Esophagus (tissue), 2 donors: Measurements from ENCODE around the gene ARMC5. TPM values are rescaled to one million over a fixed set of nuclear protein-coding genes. Genes with fewer than 3 reads are reported as not detected.
"Not testable (repeated sequence)": the region's sequence is repeated elsewhere in the genome, so short reads cannot be mapped to it uniquely, and the experiment has no call there.

Source experiments
- H3K27ac ChIP-seq, 2 donors: one replicate each; pipeline ENCODE4 v1.5.1; 2013; ENCODE audit warnings: low read depth in 2 of 2, mild to moderate bottlenecking in 2 of 2, inconsistent platforms in 1 of 2, low read length in 1 of 2, moderate library complexity in 1 of 2
- H3K27me3 ChIP-seq, 2 donors: one replicate each; pipeline ENCODE4 v1.6.1; 2013; ENCODE audit warnings: low read length in 2 of 2, control low read depth in 1 of 2, mild to moderate bottlenecking in 1 of 2; ENCODE audit not compliant: insufficient read depth in 2 of 2, control insufficient read depth in 1 of 2
- H3K36me3 ChIP-seq, 2 donors: one replicate each; pipeline ENCODE4 v1.6.1; 2013; ENCODE audit warnings: low read length in 1 of 2; ENCODE audit not compliant: control insufficient read depth in 2 of 2, insufficient read depth in 2 of 2
- H3K4me1 ChIP-seq, 2 donors: one replicate each; pipeline ENCODE4 v1.6.1; 2013; ENCODE audit warnings: low read length in 1 of 2; ENCODE audit not compliant: control insufficient read depth in 2 of 2, insufficient read depth in 2 of 2
- H3K4me3 ChIP-seq, 2 donors: one replicate each; pipeline ENCODE4 v1.5.1; 2013; ENCODE audit warnings: low read length in 2 of 2, mild to moderate bottlenecking in 2 of 2, low read depth in 1 of 2, moderate library complexity in 1 of 2
- H3K9me3 ChIP-seq, 2 donors: one replicate each; pipeline ENCODE4 v1.6.1; 2013; ENCODE audit warnings: mild to moderate bottlenecking in 2 of 2, low read depth in 1 of 2, low read length in 1 of 2, moderate library complexity in 1 of 2; ENCODE audit not compliant: control insufficient read depth in 2 of 2, insufficient read depth in 1 of 2
- WGBS, 2 donors: extraction: QIAGEN DNeasy Blood & Tissue Kit; methylation state at CpG; one replicate each; pipeline ENCODE4 v1.1.7; 2013; 5-methylcytosine and 5-hydroxymethylcytosine counted together
- polyA plus RNA-seq, 2 donors: library from polyadenylated mRNA; stranded (reverse); fragments of 200-250 nt; gene quantifications; one replicate each; pipeline ENCODE4 v1.2.3, GENCODE V29; 2013
- donor health status: healthy with polysubstance abuse.
- donor health status: Bipolar disorder and iron deficiency.

ARMC5 gene
- polyA plus RNA-seq, 2 donors: 10.3 to 15.1 TPM

DNA sequence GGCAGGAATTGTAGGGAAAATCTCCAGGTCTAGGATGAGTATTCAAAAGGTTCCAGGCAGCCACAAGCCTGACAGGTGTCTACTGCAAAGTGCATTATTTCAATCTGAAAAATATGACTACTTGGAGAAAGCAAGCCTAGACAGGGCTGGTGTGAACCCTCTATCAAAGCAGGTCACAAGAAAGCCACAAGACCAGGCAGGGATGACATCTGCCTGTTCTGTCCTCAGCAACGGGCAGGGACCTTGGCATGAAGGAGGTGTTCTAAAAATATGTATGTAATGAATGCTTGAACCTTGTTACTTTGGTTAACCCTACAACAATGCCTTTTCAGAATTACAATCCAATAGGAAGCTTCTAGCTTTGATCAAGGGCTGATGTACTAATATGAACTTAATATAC lies 30.0 kb upstream of the ARMC5 start:
- Histone ChIP-seq H3K4me1 (peaks cover 0 to 3% of the 10 kb centered on the region in 2 donors), H3K4me3 (no peak overlapping the region), H3K27ac (no peak overlapping the region), H3K9me3 (no peaks in the 10 kb centered on the region), H3K36me3 (no peaks in the 10 kb centered on the region), H3K27me3 (no peaks in the 10 kb centered on the region)
- 10% methylated on average over 1 of the region's 1 CpG for WGBS, 2 donors

DNA sequence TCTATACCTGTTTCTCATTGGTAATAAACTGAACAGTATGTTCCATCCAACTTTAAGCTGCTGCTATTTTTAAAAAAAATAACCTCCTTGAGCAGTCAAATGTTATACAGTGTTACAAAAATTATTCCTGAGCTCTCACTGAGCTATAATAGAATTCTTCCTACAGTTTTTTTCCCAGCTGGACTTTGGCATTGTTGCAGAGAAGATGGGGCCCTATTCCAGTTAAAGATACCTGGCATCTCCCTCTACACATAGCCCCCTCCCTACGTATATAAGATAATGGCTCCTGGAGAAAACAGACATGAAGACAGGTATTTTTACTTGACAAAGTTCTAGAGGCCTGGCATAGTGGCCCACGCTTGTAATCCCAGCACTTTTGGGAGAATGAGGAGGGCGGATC lies 29.5 kb upstream of the ARMC5 start:
- Histone ChIP-seq H3K27me3 (no peaks in the 10 kb centered on the region), H3K4me1 (peaks cover 0 to 3% of the 10 kb centered on the region in 2 donors), H3K9me3 (no peaks in the 10 kb centered on the region), H3K36me3 (no peaks in the 10 kb centered on the region), H3K4me3 (no peak overlapping the region), H3K27ac (no peak overlapping the region)
- 84 to 90% methylated on average over 3 of the region's 3 CpGs for WGBS, 2 donors

DNA sequence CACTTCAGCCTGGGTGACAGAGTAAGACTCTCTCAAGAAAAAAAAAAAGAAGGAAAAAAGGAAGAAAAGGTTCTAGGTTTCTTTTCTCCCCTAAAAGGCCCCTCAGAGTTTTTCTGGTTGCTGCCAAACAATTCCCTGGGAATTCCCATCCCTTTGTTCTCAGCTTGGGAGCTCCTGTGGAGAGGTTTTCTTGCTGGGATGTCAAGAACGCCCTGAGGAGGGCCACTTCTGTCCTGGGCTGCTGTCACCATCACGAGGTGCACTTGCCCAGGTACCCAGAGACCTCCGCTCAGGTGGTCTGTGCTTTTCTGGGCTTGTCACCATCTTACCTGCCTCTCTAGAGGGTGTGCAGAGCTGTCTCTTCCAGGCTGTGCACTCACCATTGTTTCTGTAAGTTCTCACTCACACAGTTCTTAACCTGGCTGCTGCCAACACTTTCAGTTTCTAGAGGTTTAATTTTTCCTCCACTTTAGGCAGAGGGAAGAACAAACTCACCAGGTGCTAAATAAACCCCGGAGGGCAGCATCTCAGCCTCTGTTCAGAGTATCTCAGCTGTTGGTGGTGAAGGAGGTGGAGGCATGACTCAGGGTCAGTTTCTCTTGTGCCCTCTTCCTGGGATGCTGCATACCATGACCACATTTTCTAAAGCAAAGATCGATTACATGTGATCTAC lies 28.8 kb upstream of the ARMC5 start:
- Histone ChIP-seq H3K4me3 (no peak overlapping the region), H3K9me3 (no peaks in the 10 kb centered on the region), H3K27me3 (no peaks in the 10 kb centered on the region), H3K4me1 (peaks cover 0 to 5% of the 10 kb centered on the region in 2 donors), H3K36me3 (no peaks in the 10 kb centered on the region), H3K27ac (no peak overlapping the region)
- WGBS, 2 donors: 44 to 49% methylated on average over 5 of the region's 5 CpGs

DNA sequence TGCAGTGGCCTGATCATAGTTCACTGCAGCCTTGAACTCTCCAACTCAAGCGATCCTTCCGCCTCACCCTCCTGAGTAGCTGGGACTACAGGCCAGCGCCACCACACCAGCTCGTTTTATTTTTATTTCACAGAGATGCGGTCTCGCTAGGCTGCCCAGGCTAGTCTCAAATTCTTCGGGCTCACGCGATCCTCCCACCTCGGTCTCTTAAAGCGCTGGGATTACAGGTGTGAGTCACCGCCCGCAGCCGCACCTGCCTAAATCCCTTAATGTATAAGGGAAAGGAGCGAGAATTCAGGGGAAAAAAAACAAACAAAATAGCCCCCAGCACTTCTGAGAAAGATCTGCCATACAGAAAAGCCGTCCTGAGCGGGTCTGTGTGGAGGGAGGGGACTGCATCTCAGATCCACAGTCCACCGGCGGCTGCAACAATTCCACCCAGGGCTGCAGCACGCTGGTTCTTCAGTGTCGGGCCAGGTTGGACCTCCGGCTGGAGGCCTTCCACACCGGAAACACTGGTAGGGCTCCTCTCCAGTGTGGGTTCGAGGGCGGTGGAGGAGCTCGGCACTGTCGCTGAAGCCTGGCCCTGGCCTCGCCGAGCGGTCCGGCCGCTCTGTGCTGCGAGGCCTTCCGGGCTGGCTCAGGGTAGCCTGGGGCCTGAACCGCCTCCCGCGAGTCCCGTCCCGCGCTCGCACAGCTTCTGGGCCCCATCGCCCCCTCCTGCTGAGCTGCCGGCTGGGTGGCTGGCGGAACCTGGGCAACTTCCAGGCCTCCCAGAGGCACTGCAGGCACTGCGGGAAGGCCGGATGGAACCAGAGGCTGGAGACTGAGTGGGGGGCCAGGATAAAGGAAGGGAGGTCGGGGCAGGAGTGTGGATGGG lies 23.7 kb upstream of the ARMC5 start:
- 65 to 70% methylated on average over 45 to 47 of the region's 47 CpGs for WGBS, 2 donors
- Histone ChIP-seq H3K27ac (no peak overlapping the region), H3K4me3 (no peak overlapping the region)

DNA sequence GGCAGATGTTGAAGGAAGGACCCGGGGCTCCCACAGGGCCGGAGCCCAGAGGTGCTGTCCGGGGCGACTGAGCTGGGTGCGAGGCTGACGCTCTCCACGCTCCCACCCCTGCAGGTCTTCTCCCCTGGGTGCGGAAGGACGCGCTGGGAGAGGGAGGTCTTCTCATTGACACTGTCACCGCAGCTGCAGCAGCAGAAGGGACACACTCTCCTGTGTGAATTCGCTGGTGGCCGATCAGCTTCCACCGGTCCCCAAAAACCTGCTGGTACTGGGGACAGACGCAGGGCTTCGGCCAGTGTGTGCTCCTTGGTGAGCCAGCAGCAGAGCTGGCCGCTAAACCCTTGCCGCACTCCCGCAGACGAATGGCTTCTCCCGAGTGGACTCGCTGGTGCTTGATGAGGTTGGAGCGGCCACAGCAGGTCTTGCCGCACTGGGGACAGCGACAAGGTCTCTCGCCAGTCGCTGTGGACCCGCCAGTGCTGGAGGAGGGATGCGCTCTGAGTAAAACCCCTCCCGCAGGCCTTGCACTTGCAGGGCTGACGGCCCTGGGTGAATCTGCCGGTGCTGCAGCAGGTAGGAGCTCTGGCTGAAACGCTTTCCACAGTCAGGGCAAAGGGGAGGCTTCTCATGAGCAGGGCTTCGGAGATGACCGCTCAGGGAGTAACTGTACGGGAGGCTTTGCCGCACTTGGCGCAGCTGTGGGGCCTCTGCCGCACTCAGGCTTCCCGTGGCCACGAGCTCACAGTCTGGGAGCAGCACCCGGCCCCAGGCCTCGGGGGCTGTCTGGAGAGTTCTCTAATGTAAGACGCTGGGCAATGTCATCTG lies 22.9 kb upstream of the ARMC5 start:
- Histone ChIP-seq H3K27me3 (no peaks in the 10 kb centered on the region), H3K27ac (no peak overlapping the region), H3K9me3 (no peaks in the 10 kb centered on the region), H3K4me3 (no peak overlapping the region), H3K4me1 (peaks cover 0 to 7% of the 10 kb centered on the region in 2 donors), H3K36me3 (no peaks in the 10 kb centered on the region)
- WGBS, 2 donors: 93 to 94% methylated on average over 36 to 44 of the region's 44 CpGs

More for the DNA sequence above, 23.7 kb upstream of the ARMC5 start:
- no peaks in the 10 kb centered on the region for H3K36me3 ChIP-seq
- no peaks in the 10 kb centered on the region for H3K27me3 ChIP-seq
- no peaks in the 10 kb centered on the region for H3K9me3 ChIP-seq
- H3K4me1 ChIP-seq: peaks cover 0 to 7% of the 10 kb centered on the region in 2 donors

DNA sequence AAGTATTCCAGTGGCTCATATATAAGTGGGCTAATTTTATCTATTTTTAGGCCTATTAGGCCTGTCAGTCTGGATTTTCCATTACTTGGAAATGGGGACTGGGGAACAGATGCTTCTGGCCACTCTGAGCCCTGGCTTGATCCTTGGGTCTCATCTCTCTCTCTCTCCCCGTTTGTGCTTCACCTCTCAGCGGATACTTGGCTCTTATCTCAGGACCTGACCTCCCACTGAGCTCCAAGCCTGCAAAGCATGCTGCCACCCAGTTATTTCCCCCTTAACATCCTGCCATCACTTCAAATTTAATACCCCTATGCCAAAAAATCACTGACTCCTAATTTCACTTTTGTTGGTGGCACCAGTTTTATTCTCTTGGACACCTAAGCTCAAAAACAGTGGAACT lies 20.9 kb upstream of the ARMC5 start:
- H3K4me3 ChIP-seq: no peak overlapping the region
- no peak overlapping the region for H3K27ac ChIP-seq
- H3K4me1 ChIP-seq: peaks cover 0 to 7% of the 10 kb centered on the region in 2 donors
- no peaks in the 10 kb centered on the region for H3K9me3 ChIP-seq
- H3K36me3 ChIP-seq: no peaks in the 10 kb centered on the region
- 65 to 78% methylated on average over 2 of the region's 2 CpGs for WGBS, 2 donors
- H3K27me3 ChIP-seq: no peaks in the 10 kb centered on the region

DNA sequence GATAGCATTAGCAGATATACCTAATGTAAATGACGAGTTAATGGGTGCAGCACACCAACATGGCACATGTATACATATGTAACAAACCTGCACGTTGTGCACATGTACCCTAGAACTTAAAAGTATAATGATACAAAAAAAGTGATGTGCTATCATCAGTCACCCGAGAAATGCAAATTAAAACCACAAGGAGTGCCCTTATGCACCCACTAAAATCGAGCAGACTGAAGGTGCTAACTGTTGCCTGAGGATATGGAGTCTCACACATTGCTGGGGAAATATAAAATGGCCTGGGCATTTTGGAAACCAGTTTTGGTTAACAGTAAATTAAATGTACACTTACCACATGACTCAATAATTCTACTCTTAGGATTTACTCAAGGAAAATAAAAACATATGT lies 20.3 kb upstream of the ARMC5 start:
- H3K4me1 ChIP-seq, H3K4me3 ChIP-seq, H3K9me3 ChIP-seq, H3K27me3 ChIP-seq, H3K36me3 ChIP-seq, H3K27ac ChIP-seq: not testable (repeated sequence)
- 43 to 48% methylated on average over 3 of the region's 4 CpGs for WGBS, 2 donors

DNA sequence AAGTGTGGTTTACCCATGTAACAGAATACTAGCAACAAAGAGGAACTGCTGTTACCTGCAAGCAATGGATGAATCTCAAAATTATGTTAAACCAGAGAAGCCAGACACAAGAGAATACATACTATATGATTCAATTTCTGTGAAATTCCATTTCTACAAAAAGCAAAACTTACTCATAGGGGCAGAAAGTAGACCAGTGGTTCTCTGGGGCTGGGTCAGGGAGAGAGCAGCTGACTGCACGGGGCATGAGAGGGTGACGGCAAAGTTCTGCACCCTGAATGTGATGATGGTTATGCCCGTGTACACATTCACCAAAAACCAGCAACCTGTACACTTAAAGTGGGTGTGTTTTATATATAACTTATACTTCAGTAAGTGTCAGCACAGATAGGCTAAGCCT lies 19.8 kb upstream of the ARMC5 start:
- Histone ChIP-seq H3K4me1 (peaks cover 0 to 7% of the 10 kb centered on the region in 2 donors), H3K27me3 (no peaks in the 10 kb centered on the region), H3K9me3 (no peaks in the 10 kb centered on the region), H3K36me3 (no peaks in the 10 kb centered on the region), H3K27ac (no peak overlapping the region), H3K4me3 (no peak overlapping the region)
- WGBS, 2 donors: 76 to 80% methylated on average over 3 of the region's 3 CpGs

DNA sequence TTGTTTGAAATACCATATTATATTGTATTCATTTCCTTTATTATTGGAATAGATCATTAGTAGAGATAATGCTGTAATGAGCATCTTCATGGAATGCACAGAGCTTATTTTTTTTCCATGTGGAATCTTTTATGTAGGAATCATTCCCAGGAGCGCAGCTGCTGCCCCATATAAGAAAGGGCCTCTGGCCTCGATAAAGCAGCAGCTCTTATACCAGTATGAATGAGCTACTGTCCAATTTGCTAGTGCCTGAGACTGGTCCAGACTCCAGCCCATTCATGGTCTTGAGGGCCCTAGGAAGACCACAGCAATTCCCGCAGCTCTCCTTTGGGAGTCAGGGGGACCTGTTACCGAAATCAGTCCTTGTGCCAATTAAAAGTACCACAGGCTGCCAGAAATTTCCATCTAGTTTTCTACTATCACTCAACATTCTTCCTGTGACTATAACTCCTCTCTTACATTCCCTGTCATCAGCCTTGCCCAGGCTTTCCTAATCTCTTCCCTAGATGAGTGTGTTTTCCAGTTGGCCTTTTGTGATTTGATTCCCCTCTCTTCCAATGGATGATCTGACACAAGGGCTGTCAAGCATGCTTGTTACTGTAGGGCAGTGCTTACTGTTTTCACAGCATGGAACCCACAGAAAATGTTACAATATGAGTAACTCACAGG lies 18.7 kb upstream of the ARMC5 start:
- no peaks in the 10 kb centered on the region for H3K27me3 ChIP-seq
- H3K36me3 ChIP-seq: no peaks in the 10 kb centered on the region
- H3K9me3 ChIP-seq: no peaks in the 10 kb centered on the region
- H3K4me3 ChIP-seq: no peak overlapping the region
- peaks cover 0 to 4% of the 10 kb centered on the region in 2 donors for H3K4me1 ChIP-seq
- H3K27ac ChIP-seq: no peak overlapping the region
- 66 to 71% methylated on average over 4 of the region's 4 CpGs for WGBS, 2 donors
